Spleen (tissue), 11 donors: Measurements from ENCODE around the gene RAB11FIP4. TPM values are rescaled to one million over a fixed set of nuclear protein-coding genes. Genes with fewer than 3 reads are reported as not detected.

Experiments
- DNase-seq: peaks from one replicate; pipeline ENCODE4 v3.0.0-alpha.2; 2020
- H3K27ac ChIP-seq, 8 donors: fragments of 200-600 bp; sonication (generic) in 7 of 8; 1 replicate in 4 of 8; 2 replicates in 4 of 8; pipeline versions ENCODE4 v1.5.0 to v1.8.0; 2016 to 2021; ENCODE audit warnings: inconsistent platforms in 4 of 8, mild to moderate bottlenecking in 4 of 8, moderate library complexity in 1 of 8
- H3K27me3 ChIP-seq, 7 donors: fragments of 200-600 bp; sonication (generic) in 6 of 7; replicated peaks in 1 of 7; 1 replicate in 4 of 7; 2 replicates in 3 of 7; pipeline versions ENCODE4 v1.5.0 to v1.8.0; 2016 to 2021; ENCODE audit warnings: inconsistent platforms in 3 of 7, mild to moderate bottlenecking in 1 of 7
- H3K36me3 ChIP-seq, 6 donors: fragments of 200-600 bp; sonication (generic) in 5 of 6; 1 replicate in 4 of 6; 2 replicates in 2 of 6; pipeline versions ENCODE4 v1.5.0 to v1.8.0; 2016 to 2021; ENCODE audit warnings: inconsistent platforms in 2 of 6
- H3K4me1 ChIP-seq, 6 donors: fragments of 200-600 bp; sonication (generic) in 5 of 6; 1 replicate in 3 of 6; 2 replicates in 3 of 6; pipeline versions ENCODE4 v1.5.0 to v1.8.0; 2016 to 2021; ENCODE audit warnings: inconsistent platforms in 3 of 6
- H3K4me3 ChIP-seq, 8 donors: fragments of 200-600 bp; sonication (generic) in 7 of 8; 1 replicate in 4 of 8; 2 replicates in 4 of 8; pipeline versions ENCODE4 v1.5.0 to v1.8.0; 2016 to 2021; ENCODE audit warnings: inconsistent platforms in 4 of 8, mild to moderate bottlenecking in 4 of 8, moderate library complexity in 2 of 8
- H3K9me3 ChIP-seq, 8 donors: fragments of 200-600 bp; sonication (generic) in 7 of 8; 1 replicate in 4 of 8; 2 replicates in 4 of 8; pipeline versions ENCODE4 v1.5.0 to v1.8.0; 2016 to 2021; ENCODE audit warnings: inconsistent platforms in 4 of 8
- CTCF ChIP-seq, 11 experiments: fragments of 200-600 bp in 7 of 11; fragments of 450-650 bp in 4 of 11; sonication (generic) in 4 of 11; IDR thresholded peaks in 8 of 11; conservative IDR thresholded peaks in 3 of 11; 1 replicate in 7 of 11; 2 replicates in 4 of 11; pipeline versions ENCODE4 v1.4.0 to v1.8.0; 2016 to 2021; ENCODE audit warnings: antibody characterized with exemption in 11 of 11, inconsistent platforms in 4 of 11, mild to moderate bottlenecking in 1 of 11
- POLR2A ChIP-seq, 3 donors: fragments of 450-650 bp; IDR thresholded peaks; one replicate each; pipeline ENCODE4 v1.5.1; 2017; ENCODE audit warnings: antibody characterized with exemption in 3 of 3, mild to moderate bottlenecking in 1 of 3
- POLR2AphosphoS5 ChIP-seq, 3 donors: sonication (generic); formaldehyde crosslinking; IDR thresholded peaks; one replicate each; pipeline ENCODE4 v1.5.1; 2017; ENCODE audit warnings: antibody characterized with exemption in 3 of 3
- WGBS, 5 donors: extraction: QIAGEN DNeasy Blood & Tissue Kit in 3 of 5; methylation state at CpG; one replicate each; pipeline versions ENCODE4 v1.1.5 to v1.1.7; 2013 to 2018; 5-methylcytosine and 5-hydroxymethylcytosine counted together
- intact Hi-C: fragments of 100-400 bp; cut with DNase I; formaldehyde crosslinking; loops from one replicate; pipeline ENCODE4 v1.15.0; 2023; ENCODE audit warnings: low total_unique reads
- polyA plus RNA-seq, 3 donors: library from polyadenylated mRNA; stranded (reverse); fragments of 200-250 nt; gene quantifications; one replicate each; pipeline ENCODE4 v1.2.1, GENCODE V29; 2013
- total RNA-seq, 7 donors: library from RNA; depleted of rRNA in 3 of 7; stranded (reverse); fragments of >200 nt in 3 of 7; fragmentation: NEBNext Ultra II Directional in 4 of 7; extraction: Animal tissue kit (Norgen Biotek cat#: 25700) in 4 of 7; gene quantifications; one replicate each; pipeline versions ENCODE4 v1.1.0 to v1.2.1, GENCODE V29; 2016 to 2021
- donor health status: healthy with polysubstance abuse.
- donor health status: DM: no; HTN: no; CAD: no; lungs with moderate emphysema.
- donor health status: DM: no; HTN: no; CAD: no.
- donor health status: Bipolar disorder and iron deficiency.
- donor health status: healthy.
- donor health status: DM: no; HTN: no; CAD: no.
- donor health status: DM: yes; HTN: yes; CAD: no.

Gene RAB11FIP4
- total and polyA plus RNA-seq, 10 donors = 5.5 to 25.2 (median 20.9) TPM

GRCh38 chr17:31532081-31532480 is 140.6 kb downstream of the RAB11FIP4 start:
- 81 to 96% (median 94%) methylated on average over 7 of the region's 7 CpGs for WGBS, 5 donors
- peak; percentile 54 for DNase-seq
- intact Hi-C loops = no loop called here
- TF ChIP-seq CTCF (IDR thresholded peaks at IDR 0.05 in 8 of 11, conservative IDR thresholded peaks at IDR 0.05 in 3 of 11) = no peak
- no peak for TF ChIP-seq POLR2A (IDR thresholded peaks at IDR 0.05)
- no peak for TF ChIP-seq POLR2AphosphoS5 (IDR thresholded peaks at IDR 0.05)
- peaks cover 0 to 65% (median 49%) of the 10 kb centered on the region in 6 donors for H3K36me3 ChIP-seq
- no peak overlapping the region for H3K27ac ChIP-seq
- no peak overlapping the region for H3K4me3 ChIP-seq
- H3K9me3 ChIP-seq = no peaks in the 10 kb centered on the region
- no peaks in the 10 kb centered on the region for H3K27me3 ChIP-seq
- H3K4me1 ChIP-seq = peaks cover 3 to 42% (median 32%) of the 10 kb centered on the region in 6 donors

GRCh38 chr17:31532526-31532925 is 141.1 kb downstream of the RAB11FIP4 start:
- Histone ChIP-seq H3K27ac (no peak overlapping the region), H3K9me3 (no peaks in the 10 kb centered on the region), H3K27me3 (no peaks in the 10 kb centered on the region), H3K4me1 (peaks cover 3 to 46% (median 36%) of the 10 kb centered on the region in 6 donors), H3K36me3 (peaks cover 0 to 61% (median 48%) of the 10 kb centered on the region in 6 donors), H3K4me3 (no peak overlapping the region)
- TF ChIP-seq POLR2AphosphoS5 (IDR thresholded peaks at IDR 0.05) = no peak
- DNase-seq = peak; percentile 24
- 91 to 93% (median 93%) methylated on average over 10 of the region's 10 CpGs for WGBS, 5 donors
- intact Hi-C loops = no loop called here

- H3K4me1 ChIP-seq = peaks cover 5 to 57% (median 46%) of the 10 kb centered on the region in 6 donors
- TF ChIP-seq CTCF (IDR thresholded peaks at IDR 0.05 in 8 of 11, conservative IDR thresholded peaks at IDR 0.05 in 3 of 11) (peak in 7 of 11 experiments; percentile 23 to 58 (median 49)), POLR2AphosphoS5 (IDR thresholded peaks at IDR 0.05) (peak in 1 of 3 donors; percentile 41), POLR2A (IDR thresholded peaks at IDR 0.05) (no peak)
- H3K9me3 ChIP-seq = no peaks in the 10 kb centered on the region
- 15 to 28% (median 23%) methylated on average over 4 to 10 of the region's 10 CpGs for WGBS, 5 donors
- intact Hi-C loops = no loop called here
- no peaks in the 10 kb centered on the region for H3K27me3 ChIP-seq
- no peak overlapping the region for H3K27ac ChIP-seq
- peak; percentile 80 for DNase-seq
- H3K36me3 ChIP-seq = peaks cover 0 to 50% (median 40%) of the 10 kb centered on the region in 6 donors
- H3K4me3 ChIP-seq = no peak overlapping the region
These were observed 142.2 kb downstream of the RAB11FIP4 start for GRCh38 chr17:31533546-31534155.

- intact Hi-C loops = no loop called here
- Histone ChIP-seq H3K9me3 (no peaks in the 10 kb centered on the region), H3K27ac (peak overlapping the region in 3 of 8 donors; percentile 70 to 82 (median 79)), H3K4me3 (no peak overlapping the region), H3K36me3 (peaks cover 0 to 43% (median 33%) of the 10 kb centered on the region in 6 donors), H3K4me1 (peaks cover 5 to 64% (median 48%) of the 10 kb centered on the region in 6 donors), H3K27me3 (no peaks in the 10 kb centered on the region)
- peak; percentile 11 for DNase-seq
- WGBS, 5 donors = 84 to 89% (median 88%) methylated on average over 10 of the region's 10 CpGs
- TF ChIP-seq POLR2A (IDR thresholded peaks at IDR 0.05) (no peak), POLR2AphosphoS5 (IDR thresholded peaks at IDR 0.05) (no peak), CTCF (IDR thresholded peaks at IDR 0.05 in 8 of 11, conservative IDR thresholded peaks at IDR 0.05 in 3 of 11) (no peak)
These were observed 142.9 kb downstream of the RAB11FIP4 start for GRCh38 chr17:31534223-31534888.
